Hematopoietic multipotent progenitor cell treated with erythropoietin and hydrocortisone succinate and interleukin-3 and kit ligand, for 17 days (in vitro differentiated cells): ENCODE data around the gene SYAP1.
A peak's percentile ranks its signal among the peaks of the same experiment; 100 is the strongest.
"Not testable (repeated sequence)": the region's sequence is repeated elsewhere in the genome, so short reads cannot be mapped to it uniquely, and the experiment has no call there.

Experiments
- DNase-seq: peaks from one replicate; pipeline ENCODE4 v3.0.0-alpha.2; 2015; ENCODE audit warnings: low spot score

The SYAP1 gene

GRCh38 chrX:16725072-16725471 is 5.7 kb downstream of the SYAP1 start:
- no peak for DNase-seq

- DNase-seq = not testable (repeated sequence)
Measured at GRCh38 chrX:16726347-16726988, 7.1 kb downstream of the SYAP1 start.

GRCh38 chrX:16727637-16728036 is 8.2 kb downstream of the SYAP1 start:
- DNase-seq = no peak

GRCh38 chrX:16730450-16730849 is 11.0 kb downstream of the SYAP1 start:
- no peak for DNase-seq

GRCh38 chrX:16733013-16733412 is 13.6 kb downstream of the SYAP1 start:
- DNase-seq = no peak

GRCh38 chrX:16737024-16737423 is 17.6 kb downstream of the SYAP1 start:
- DNase-seq = no peak

- DNase-seq = no peak
Measured at GRCh38 chrX:16739574-16739973, 20.2 kb downstream of the SYAP1 start.

GRCh38 chrX:16743604-16744325 is 24.4 kb downstream of the SYAP1 start:
- DNase-seq = no peak

- no peak for DNase-seq
Measured at GRCh38 chrX:16745102-16745501, 25.7 kb downstream of the SYAP1 start.

- DNase-seq = no peak
Measured at GRCh38 chrX:16745659-16746058, 26.2 kb downstream of the SYAP1 start.

- DNase-seq = no peak
Measured at GRCh38 chrX:16748425-16748824, 29.0 kb downstream of the SYAP1 start.

- no peak for DNase-seq
Measured at GRCh38 chrX:16750136-16750535, 30.7 kb downstream of the SYAP1 start.

GRCh38 chrX:16754019-16754418 is 34.6 kb downstream of the SYAP1 start:
- no peak for DNase-seq

- no peak for DNase-seq
Measured at GRCh38 chrX:16756724-16757123, 37.3 kb downstream of the SYAP1 start.

- not testable (repeated sequence) for DNase-seq
Measured at GRCh38 chrX:16761500-16761899, 42.1 kb downstream of the SYAP1 start.

GRCh38 chrX:16762579-16762978 is 43.2 kb downstream of the SYAP1 start:
- no peak for DNase-seq

GRCh38 chrX:16765594-16765993 is 46.2 kb downstream of the SYAP1 start:
- DNase-seq = no peak

- DNase-seq = no peak
Measured at GRCh38 chrX:16770970-16771482, 51.6 kb downstream of the SYAP1 start.

- peak; percentile 7 for DNase-seq
Measured at GRCh38 chrX:16771483-16772398, 52.3 kb downstream of the SYAP1 start.

GRCh38 chrX:16772460-16772859 is 53.0 kb downstream of the SYAP1 start:
- no peak for DNase-seq

GRCh38 chrX:16774746-16775145 is 55.3 kb downstream of the SYAP1 start:
- no peak for DNase-seq

- no peak for DNase-seq
Measured at GRCh38 chrX:16778545-16778944, 59.1 kb downstream of the SYAP1 start.

GRCh38 chrX:16778993-16779392 is 59.6 kb downstream of the SYAP1 start:
- no peak for DNase-seq
